Measurements from ENCODE around the gene TSPAN31.

TSPAN31 gene

GRCh38 chr12:57717131-57717530 lies 27.7 kb upstream of the TSPAN31 start:
- no peak overlapping the region for H3K27ac ChIP-seq (replicated peaks; ENCODE audit: low read length)
- WGBS, 2 donors (ENCODE audit: extremely low coverage in 2 of 2, insufficient read length in 2 of 2, insufficient replicate concordance in 1 of 2) = no CpG with 5 or more reads among the region's 5 CpGs
- no peak overlapping the region for H2BK120ac ChIP-seq (ENCODE audit: low read depth, low read length)
- peaks cover 0 to 3% of the 10 kb centered on the region in 2 donors for H3K4me1 ChIP-seq (ENCODE audit: control insufficient read depth in 2 of 2, insufficient read depth in 1 of 2, low read depth in 1 of 2, low read length in 2 of 2)
- no peak overlapping the region for H3K18ac ChIP-seq (ENCODE audit: low read length)
- H3K4ac ChIP-seq (ENCODE audit: low read length) = no peak overlapping the region
- H3K9ac ChIP-seq (ENCODE audit: low read depth, low read length, poor library complexity) = no peak overlapping the region
- H2AFZ ChIP-seq (ENCODE audit: low read length) = no peak overlapping the region
- H3K4me2 ChIP-seq (ENCODE audit: insufficient read depth, low read length, poor library complexity, severe bottlenecking) = no peak overlapping the region
- peaks cover 0 to 1% of the 10 kb centered on the region in 2 donors for H3K9me3 ChIP-seq (replicated peaks in 1 of 2; ENCODE audit: control insufficient read depth in 2 of 2, insufficient read depth in 1 of 2, low read depth in 1 of 2, low read length in 2 of 2)
- H3K23ac ChIP-seq (ENCODE audit: low read depth, low read length, poor library complexity) = no peak overlapping the region
- no peak overlapping the region for H3K14ac ChIP-seq (ENCODE audit: low read length)
- peaks cover 22 to 80% of the 10 kb centered on the region in 2 donors for H3K36me3 ChIP-seq (replicated peaks in 1 of 2; ENCODE audit: control insufficient read depth in 2 of 2, insufficient read depth in 2 of 2, low read length in 2 of 2)
- no peak for DNase-seq (ENCODE audit: low spot score)
- H2BK15ac ChIP-seq (ENCODE audit: low read length) = no peak overlapping the region
- no peaks in the 10 kb centered on the region for H3K27me3 ChIP-seq (ENCODE audit: control insufficient read depth in 3 of 3, insufficient read depth in 3 of 3, low read depth in 1 of 3, low read length in 3 of 3)
- no peak overlapping the region for H3K4me3 ChIP-seq (ENCODE audit: low read length in 2 of 2)
- no peak overlapping the region for H4K8ac ChIP-seq (ENCODE audit: low read depth, low read length)
- H2AK5ac ChIP-seq (ENCODE audit: low read depth, low read length) = no peak overlapping the region
- H2BK12ac ChIP-seq (ENCODE audit: low read length) = no peak overlapping the region
- H2BK5ac ChIP-seq (ENCODE audit: low read length) = no peak overlapping the region
- H4K91ac ChIP-seq (ENCODE audit: low read depth, low read length, poor library complexity) = no peak overlapping the region
- no peaks in the 10 kb centered on the region for H3K79me1 ChIP-seq (ENCODE audit: low read depth, low read length)

GRCh38 chr12:57717846-57718640 lies 26.8 kb upstream of the TSPAN31 start:
- WGBS, 2 donors (ENCODE audit: extremely low coverage in 2 of 2, insufficient read length in 2 of 2, insufficient replicate concordance in 1 of 2) = 100% methylated on average over 1 of the region's 22 CpGs; no CpG with 5 or more reads in 1 of the 2 donors
- Histone ChIP-seq H3K9me3 (replicated peaks in 1 of 2; ENCODE audit: control insufficient read depth in 2 of 2, insufficient read depth in 1 of 2, low read depth in 1 of 2, low read length in 2 of 2) (no peaks in the 10 kb centered on the region), H2BK15ac (ENCODE audit: low read length) (no peak overlapping the region), H3K4me2 (ENCODE audit: insufficient read depth, low read length, poor library complexity, severe bottlenecking) (no peak overlapping the region), H2AK5ac (ENCODE audit: low read depth, low read length) (no peak overlapping the region), H3K79me1 (ENCODE audit: low read depth, low read length) (no peaks in the 10 kb centered on the region), H3K4ac (ENCODE audit: low read length) (no peak overlapping the region), H4K8ac (ENCODE audit: low read depth, low read length) (no peak overlapping the region), H3K4me1 (ENCODE audit: control insufficient read depth in 2 of 2, insufficient read depth in 1 of 2, low read depth in 1 of 2, low read length in 2 of 2) (no peaks in the 10 kb centered on the region), H3K9ac (ENCODE audit: low read depth, low read length, poor library complexity) (no peak overlapping the region), H2BK120ac (ENCODE audit: low read depth, low read length) (no peak overlapping the region), H3K14ac (ENCODE audit: low read length) (no peak overlapping the region), H2AFZ (ENCODE audit: low read length) (no peak overlapping the region), H2BK5ac (ENCODE audit: low read length) (no peak overlapping the region), H3K23ac (ENCODE audit: low read depth, low read length, poor library complexity) (no peak overlapping the region), H2BK12ac (ENCODE audit: low read length) (no peak overlapping the region), H3K27ac (replicated peaks; ENCODE audit: low read length) (no peak overlapping the region), H3K18ac (ENCODE audit: low read length) (no peak overlapping the region), H3K4me3 (ENCODE audit: low read length in 2 of 2) (peak overlapping the region in 1 of 2 donors; percentile 10), H3K36me3 (replicated peaks in 1 of 2; ENCODE audit: control insufficient read depth in 2 of 2, insufficient read depth in 2 of 2, low read length in 2 of 2) (peaks cover 22 to 74% of the 10 kb centered on the region in 2 donors), H3K27me3 (ENCODE audit: control insufficient read depth in 3 of 3, insufficient read depth in 3 of 3, low read depth in 1 of 3, low read length in 3 of 3) (no peaks in the 10 kb centered on the region), H4K91ac (ENCODE audit: low read depth, low read length, poor library complexity) (no peak overlapping the region)
- DNase-seq (ENCODE audit: low spot score) = no peak

GRCh38 chr12:57718641-57719528 lies 26.0 kb upstream of the TSPAN31 start:
- no peaks in the 10 kb centered on the region for H3K4me1 ChIP-seq (ENCODE audit: control insufficient read depth in 2 of 2, insufficient read depth in 1 of 2, low read depth in 1 of 2, low read length in 2 of 2)
- peaks cover 0 to 2% (median 0%) of the 10 kb centered on the region in 3 experiments for H3K27me3 ChIP-seq (ENCODE audit: control insufficient read depth in 3 of 3, insufficient read depth in 3 of 3, low read depth in 1 of 3, low read length in 3 of 3)

More at GRCh38 chr12:57718641-57719528, 26.0 kb upstream of the TSPAN31 start:
- no peak overlapping the region for H3K14ac ChIP-seq (ENCODE audit: low read length)
- H2BK5ac ChIP-seq (ENCODE audit: low read length) = no peak overlapping the region
- DNase-seq (ENCODE audit: low spot score) = no peak
- H3K18ac ChIP-seq (ENCODE audit: low read length) = no peak overlapping the region
- no peak overlapping the region for H3K27ac ChIP-seq (replicated peaks; ENCODE audit: low read length)
- no peaks in the 10 kb centered on the region for H3K9me3 ChIP-seq (replicated peaks in 1 of 2; ENCODE audit: control insufficient read depth in 2 of 2, insufficient read depth in 1 of 2, low read depth in 1 of 2, low read length in 2 of 2)
- no peak overlapping the region for H3K4me2 ChIP-seq (ENCODE audit: insufficient read depth, low read length, poor library complexity, severe bottlenecking)
- no peak overlapping the region for H2BK120ac ChIP-seq (ENCODE audit: low read depth, low read length)
- H3K79me1 ChIP-seq (ENCODE audit: low read depth, low read length) = no peaks in the 10 kb centered on the region
- WGBS, 2 donors (ENCODE audit: extremely low coverage in 2 of 2, insufficient read length in 2 of 2, insufficient replicate concordance in 1 of 2) = no CpG with 5 or more reads among the region's 15 CpGs
- no peak overlapping the region for H2AK5ac ChIP-seq (ENCODE audit: low read depth, low read length)
- H3K4me3 ChIP-seq (ENCODE audit: low read length in 2 of 2) = no peak overlapping the region
- H2BK12ac ChIP-seq (ENCODE audit: low read length) = no peak overlapping the region
- H2AFZ ChIP-seq (ENCODE audit: low read length) = no peak overlapping the region
- peaks cover 22 to 74% of the 10 kb centered on the region in 2 donors for H3K36me3 ChIP-seq (replicated peaks in 1 of 2; ENCODE audit: control insufficient read depth in 2 of 2, insufficient read depth in 2 of 2, low read length in 2 of 2)
- no peak overlapping the region for H4K8ac ChIP-seq (ENCODE audit: low read depth, low read length)
- no peak overlapping the region for H4K91ac ChIP-seq (ENCODE audit: low read depth, low read length, poor library complexity)
- H3K4ac ChIP-seq (ENCODE audit: low read length) = no peak overlapping the region
- H3K9ac ChIP-seq (ENCODE audit: low read depth, low read length, poor library complexity) = no peak overlapping the region
- no peak overlapping the region for H3K23ac ChIP-seq (ENCODE audit: low read depth, low read length, poor library complexity)
- H2BK15ac ChIP-seq (ENCODE audit: low read length) = no peak overlapping the region

Measured in neuronal stem cell (in vitro differentiated cells).